LNCAP (cell line): ENCODE data around the gene ZNF768.

Experiments
- TF ChIP-seq, protein P1 (sequence below): fragments of 450-650 bp; IDR thresholded peaks from 2 replicates; pipeline ENCODE4 v1.5.1; 2017; ENCODE audit warnings: mild to moderate bottlenecking

ZNF768 gene

DNA sequence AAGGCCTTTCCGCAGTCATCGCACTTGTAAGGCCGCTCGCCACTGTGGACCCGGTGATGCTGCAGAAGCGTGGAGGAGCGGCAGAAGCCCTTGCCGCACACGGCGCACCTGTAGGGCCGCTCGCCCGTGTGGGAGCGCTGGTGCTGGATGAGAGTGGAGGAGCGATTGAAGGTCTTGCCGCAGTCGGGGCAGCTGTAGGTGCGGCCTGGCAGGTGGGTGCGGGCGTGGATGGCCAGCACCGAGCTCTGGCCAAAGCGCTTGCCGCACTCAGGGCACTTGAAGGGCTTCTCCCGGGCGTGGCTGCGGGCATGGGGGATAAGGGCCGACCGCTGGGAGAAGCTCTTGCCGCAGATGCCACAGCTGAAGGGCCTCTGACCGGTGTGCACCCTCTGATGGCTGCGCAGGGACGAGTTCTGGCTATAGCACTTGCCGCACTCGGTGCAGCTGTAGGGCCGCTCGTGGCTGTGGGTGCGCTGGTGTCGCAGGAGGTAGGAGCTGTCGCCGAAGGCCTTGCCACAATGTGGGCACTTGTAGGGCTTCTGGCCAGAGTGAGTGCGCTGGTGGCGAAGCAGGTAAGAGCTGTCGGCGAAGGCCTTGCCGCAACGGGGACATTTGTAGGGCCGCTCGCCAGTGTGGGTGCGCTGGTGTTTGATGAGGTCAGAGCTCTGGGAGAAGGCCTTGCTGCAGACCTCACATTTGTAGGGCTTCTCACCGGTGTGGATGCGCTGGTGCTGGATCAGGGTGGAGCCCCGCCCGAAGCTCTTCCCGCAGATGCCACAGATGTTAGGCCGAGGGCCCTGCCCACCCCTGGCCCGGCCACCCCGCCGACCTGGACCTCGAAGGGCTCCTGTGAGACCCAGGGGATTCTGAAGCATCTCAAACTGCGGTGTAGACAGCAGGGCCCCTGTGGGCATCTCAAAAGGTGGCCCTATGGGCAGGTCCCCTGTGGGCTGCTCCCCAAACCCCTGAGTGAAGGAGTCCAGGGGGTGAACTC lies 1.5 kb downstream of the ZNF768 start:
- TF ChIP-seq, protein P1, sequence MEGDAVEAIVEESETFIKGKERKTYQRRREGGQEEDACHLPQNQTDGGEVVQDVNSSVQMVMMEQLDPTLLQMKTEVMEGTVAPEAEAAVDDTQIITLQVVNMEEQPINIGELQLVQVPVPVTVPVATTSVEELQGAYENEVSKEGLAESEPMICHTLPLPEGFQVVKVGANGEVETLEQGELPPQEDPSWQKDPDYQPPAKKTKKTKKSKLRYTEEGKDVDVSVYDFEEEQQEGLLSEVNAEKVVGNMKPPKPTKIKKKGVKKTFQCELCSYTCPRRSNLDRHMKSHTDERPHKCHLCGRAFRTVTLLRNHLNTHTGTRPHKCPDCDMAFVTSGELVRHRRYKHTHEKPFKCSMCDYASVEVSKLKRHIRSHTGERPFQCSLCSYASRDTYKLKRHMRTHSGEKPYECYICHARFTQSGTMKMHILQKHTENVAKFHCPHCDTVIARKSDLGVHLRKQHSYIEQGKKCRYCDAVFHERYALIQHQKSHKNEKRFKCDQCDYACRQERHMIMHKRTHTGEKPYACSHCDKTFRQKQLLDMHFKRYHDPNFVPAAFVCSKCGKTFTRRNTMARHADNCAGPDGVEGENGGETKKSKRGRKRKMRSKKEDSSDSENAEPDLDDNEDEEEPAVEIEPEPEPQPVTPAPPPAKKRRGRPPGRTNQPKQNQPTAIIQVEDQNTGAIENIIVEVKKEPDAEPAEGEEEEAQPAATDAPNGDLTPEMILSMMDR = no peak

DNA sequence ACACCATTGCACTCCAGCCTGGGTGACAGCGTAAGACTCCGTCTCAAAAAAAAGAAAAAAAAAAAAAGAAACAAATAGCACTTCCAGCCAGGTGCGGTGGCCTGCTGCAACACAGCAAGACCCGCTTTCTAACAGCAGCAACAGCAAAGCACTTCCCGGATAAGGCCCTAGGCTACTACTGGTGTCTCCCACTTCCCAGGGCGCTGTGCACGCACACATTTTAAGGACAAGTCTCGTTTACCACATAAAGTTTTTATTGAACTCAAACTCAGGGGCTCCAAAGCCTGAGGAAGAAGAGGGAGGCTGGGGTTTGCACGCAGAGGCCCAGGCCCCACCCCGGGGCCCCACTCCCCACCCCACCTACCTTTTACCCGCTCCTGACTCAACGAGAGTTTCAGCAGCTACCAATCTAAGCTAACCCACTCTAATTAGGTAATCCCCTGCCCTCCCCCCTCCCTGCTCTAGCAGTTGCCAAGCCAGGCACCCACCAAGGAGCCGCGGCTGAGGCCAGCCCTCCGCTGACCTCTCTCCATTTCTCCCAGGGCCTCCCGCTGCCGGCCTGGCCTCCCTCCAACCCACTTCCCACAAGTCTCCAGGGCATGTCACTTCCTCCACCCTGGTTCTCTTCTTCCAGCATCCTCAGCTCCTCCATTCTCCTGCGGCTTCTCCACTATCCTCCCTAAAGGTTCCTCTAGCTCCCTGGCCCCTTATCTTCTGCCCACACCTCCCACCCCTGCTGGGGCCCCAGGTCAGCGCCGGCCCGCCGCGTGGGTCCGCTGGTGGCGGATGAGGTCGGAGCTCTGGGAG lies 2.4 kb downstream of the ZNF768 start:
- TF ChIP-seq, protein P1 = no peak

DNA sequence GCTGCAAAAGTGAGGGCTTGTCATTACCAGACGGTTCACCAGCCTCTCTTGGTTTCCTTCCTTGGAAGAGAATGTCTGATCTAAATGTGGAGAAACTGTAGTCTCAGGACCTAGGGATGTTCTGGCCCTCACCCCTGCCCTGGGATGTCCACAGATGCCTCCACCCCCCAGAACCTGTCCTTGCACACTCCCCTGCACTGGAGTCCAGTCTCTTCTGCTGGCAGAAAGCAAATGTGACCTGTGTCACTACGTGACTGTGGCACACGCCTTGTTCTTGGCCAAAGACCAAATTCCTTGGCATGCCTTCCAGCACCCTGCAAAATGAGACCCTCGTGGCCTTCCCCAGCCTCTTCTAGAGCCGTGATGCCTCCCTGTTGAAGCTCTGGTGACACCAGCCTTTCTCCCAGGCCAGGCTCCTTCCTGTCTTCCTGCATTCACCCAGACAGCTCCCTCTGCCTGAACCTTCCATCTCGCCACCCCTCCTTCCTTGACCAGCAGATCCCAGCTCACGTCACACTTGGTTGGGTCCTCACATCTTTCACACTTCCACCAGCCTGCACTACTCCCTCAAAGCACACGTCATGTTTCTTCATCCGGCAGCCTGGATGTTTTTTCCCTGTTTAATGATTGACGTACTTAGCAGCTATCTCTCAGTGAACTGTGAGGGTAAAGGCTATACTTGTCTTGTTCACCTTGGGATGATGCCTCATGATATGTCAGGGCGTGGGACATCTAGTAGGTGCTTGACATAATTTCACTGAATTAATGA lies 4.3 kb downstream of the ZNF768 start:
- TF ChIP-seq, protein P1 = no peak

DNA sequence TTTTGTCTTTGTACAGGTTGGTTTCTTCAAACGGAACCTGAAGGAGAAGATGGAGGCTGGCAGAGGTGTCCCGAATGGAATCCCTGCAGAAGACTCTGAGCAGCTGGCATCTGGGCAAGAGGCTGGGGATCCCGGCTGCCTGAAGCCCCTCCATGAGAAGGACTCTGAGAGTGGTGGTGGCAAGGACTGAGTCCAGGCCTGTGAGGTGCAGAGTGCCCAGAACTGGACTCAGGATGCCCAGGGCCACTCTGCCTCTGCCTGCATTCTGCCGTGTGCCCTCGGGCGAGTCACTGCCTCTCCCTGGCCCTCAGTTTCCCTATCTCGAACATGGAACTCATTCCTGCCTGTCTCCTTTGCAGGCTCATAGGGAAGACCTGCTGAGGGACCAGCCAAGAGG lies 4.9 kb downstream of the ZNF768 start:
- TF ChIP-seq, protein P1 = no peak

DNA sequence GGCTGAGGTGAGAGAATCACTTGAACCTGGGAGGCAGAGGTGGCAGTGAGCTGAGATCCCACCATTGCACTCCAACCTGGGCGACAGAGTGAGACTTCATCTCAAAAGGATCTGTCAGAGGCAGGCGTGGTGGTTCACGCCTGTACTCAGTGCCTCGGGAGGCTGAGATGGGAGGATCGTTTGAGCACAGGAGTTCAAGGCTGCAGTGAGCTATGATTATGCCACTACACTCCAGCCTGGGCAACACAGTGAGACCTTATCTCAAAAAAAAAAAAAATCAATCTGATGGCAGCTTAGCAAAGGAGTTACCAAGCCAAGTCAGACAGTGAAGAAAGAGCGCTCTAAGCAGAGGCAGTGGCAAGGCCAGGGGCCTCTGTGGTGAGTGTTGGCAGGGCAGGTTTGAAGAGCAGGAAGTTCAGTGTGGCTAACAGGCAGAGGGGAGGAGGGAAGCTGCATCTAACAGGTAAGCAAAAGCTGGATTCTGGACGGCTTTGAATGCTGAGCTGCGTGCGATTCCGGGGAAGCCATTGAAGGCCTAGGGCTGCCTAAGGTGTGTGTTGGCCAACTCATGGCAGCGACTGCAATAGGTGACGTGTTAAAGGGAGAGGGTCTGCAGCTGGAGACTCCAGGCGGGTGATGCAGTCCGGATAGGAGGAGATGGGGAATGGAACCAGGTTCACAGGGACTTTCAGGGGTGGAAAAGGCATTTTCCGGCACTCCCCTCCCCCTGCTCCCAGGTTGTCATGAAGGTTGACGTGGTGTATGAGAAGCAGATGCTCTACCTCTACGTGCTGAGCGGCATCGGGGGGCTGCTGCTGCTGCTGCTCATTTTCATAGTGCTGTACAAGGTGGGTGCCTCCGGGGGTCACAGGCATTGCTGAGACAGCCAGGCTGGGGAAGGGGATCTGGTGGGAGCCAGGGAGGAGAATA lies 7.0 kb downstream of the ZNF768 start:
- TF ChIP-seq, protein P1 = no peak

DNA sequence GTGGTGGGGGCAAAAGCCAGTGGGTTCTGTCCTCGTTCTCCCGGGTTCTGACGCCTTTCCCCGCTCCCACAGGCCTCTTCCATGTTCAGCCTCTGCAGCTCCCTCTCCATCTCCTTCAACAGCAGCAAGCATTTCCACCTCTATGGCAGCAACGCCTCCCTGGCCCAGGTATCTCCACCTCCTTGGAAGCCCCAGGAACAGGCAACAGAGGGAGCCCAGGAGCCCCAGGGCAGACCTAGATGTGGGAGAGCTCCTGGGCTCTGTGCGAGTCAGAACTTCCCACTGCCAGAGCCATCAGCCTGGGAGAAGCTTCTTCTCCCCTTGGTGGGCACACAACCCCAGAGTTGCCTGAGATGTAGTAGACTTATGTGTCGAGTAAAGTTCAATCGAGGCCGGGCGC lies 7.8 kb downstream of the ZNF768 start:
- TF ChIP-seq, protein P1 = no peak
